Omental fat pad (tissue), 4 donors: ENCODE data around the gene MYBBP1A. TPM values are rescaled to one million over a fixed set of nuclear protein-coding genes. Genes with fewer than 3 reads are reported as not detected.

Experiments used
- ATAC-seq: fragments of 150-250 bp; one replicate; pipeline ENCODE4 v1.9.1; 2016; ENCODE audit warnings: mild to moderate bottlenecking, moderate library complexity; ENCODE audit not compliant: low FRiP score
- DNase-seq: peaks from one replicate; pipeline ENCODE4 v3.0.0-alpha.2; 2019; ENCODE audit warnings: low spot score
- total RNA-seq, 4 donors: library from RNA; depleted of rRNA; stranded (reverse); fragments of >200 nt; gene quantifications; one replicate each; pipeline ENCODE4 v1.1.0, GENCODE V29; 2016
- TF ChIP-seq, protein P1 (sequence below), 3 donors: fragments of 450-650 bp; IDR thresholded peaks; one replicate each; pipeline ENCODE4 v1.5.1; 2016 to 2017; ENCODE audit warnings: antibody characterized with exemption in 3 of 3, mild to moderate bottlenecking in 3 of 3, moderate library complexity in 2 of 3

MYBBP1A gene
- total RNA-seq, 4 donors from 2014 or later: 33.1 to 142 (median 39.1) TPM

DNA sequence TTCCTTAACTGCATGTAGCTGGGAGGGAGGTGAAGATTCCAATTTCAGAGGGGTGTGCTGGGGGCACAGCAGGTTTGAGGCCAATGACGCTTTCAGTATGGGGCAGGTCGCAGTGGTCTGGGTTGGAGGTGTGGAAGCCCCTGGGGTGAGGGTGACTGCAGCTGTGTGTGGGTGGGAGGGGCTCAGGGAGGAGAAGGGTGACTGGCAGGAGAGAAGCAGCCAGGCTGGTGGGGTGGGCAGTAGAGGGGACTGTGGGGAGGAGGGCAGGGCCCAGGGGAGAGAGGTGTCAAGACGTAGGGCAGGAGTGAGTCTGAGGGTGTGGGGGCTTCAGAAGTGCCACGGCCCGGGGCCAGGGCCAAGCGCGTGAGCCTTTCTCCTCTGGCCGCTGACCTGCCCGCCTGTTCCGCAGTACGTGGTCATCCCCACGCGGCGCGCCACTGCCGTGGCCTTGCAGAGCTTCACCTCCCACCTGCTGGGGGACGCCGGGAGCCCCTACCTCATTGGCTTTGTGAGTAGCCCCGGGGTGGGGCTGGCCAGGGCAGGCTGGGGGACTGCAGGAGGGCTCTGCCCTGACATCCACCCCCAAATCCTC is 19.4 kb downstream of the MYBBP1A start:
- DNase-seq (no peak), ATAC-seq (no peak)
- TF ChIP-seq, protein P1, sequence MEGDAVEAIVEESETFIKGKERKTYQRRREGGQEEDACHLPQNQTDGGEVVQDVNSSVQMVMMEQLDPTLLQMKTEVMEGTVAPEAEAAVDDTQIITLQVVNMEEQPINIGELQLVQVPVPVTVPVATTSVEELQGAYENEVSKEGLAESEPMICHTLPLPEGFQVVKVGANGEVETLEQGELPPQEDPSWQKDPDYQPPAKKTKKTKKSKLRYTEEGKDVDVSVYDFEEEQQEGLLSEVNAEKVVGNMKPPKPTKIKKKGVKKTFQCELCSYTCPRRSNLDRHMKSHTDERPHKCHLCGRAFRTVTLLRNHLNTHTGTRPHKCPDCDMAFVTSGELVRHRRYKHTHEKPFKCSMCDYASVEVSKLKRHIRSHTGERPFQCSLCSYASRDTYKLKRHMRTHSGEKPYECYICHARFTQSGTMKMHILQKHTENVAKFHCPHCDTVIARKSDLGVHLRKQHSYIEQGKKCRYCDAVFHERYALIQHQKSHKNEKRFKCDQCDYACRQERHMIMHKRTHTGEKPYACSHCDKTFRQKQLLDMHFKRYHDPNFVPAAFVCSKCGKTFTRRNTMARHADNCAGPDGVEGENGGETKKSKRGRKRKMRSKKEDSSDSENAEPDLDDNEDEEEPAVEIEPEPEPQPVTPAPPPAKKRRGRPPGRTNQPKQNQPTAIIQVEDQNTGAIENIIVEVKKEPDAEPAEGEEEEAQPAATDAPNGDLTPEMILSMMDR (IDR thresholded peaks at IDR 0.05): no peak

DNA sequence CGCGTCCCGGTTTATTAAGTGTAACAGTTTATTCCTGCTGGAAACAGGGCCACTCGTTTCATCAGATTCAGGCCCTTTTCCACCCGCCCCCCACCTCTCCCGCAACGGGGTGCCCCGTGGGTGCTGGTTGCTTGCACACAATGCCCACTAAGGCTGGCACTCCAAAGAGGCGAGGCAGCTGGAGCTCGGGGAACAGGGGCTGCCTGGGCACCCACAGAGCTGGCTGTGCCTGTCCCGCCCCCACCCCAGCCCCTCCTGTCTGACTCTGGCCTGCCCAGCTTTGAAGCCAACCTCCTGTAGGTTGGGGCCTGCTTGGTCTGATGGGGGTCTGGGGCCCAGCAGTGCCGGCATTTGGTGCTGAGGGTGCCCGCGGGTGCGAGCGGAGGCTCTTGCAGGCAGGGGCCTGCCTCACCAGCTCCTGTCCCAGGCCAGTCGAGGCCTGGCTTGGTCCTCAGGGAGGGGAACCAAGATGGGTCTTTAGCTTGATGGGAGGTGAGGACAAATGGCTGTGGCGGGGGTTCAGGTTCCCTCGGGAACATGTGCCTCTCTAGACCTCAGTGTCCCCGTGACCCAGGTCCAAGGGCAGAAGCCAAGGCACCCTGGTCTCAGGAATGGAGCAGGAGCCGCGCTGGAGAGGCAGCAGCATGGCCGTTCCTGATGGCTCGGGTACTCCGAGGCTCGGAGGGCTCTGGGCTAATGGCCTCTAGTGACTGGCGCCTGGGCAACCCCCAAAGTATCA is 20.1 kb downstream of the MYBBP1A start:
- DNase-seq (no peak), ATAC-seq (no peak)
- TF ChIP-seq, protein P1 (IDR thresholded peaks at IDR 0.05): no peak

DNA sequence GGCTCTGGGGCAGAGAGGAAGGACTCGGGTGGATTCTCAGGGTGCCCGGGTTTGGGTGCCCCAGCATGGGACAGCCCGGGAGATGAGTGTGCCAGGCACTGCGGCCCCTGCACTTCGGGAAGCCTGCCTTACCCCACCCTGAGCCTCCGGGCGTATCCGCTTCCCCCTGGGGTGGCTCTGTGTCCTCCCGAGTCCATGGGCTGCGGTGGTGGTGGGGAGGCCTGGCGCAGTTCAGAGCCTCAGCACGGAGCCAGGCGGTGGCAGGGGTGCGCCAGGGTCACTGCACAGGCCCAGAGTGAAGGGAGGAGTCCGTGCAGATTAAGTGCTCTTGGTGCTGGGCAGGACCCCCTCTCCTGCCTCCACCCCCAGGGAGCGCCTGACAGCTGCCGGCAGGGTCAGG is 20.7 kb downstream of the MYBBP1A start:
- no peak for ATAC-seq
- TF ChIP-seq, protein P1 (IDR thresholded peaks at IDR 0.05): no peak
- DNase-seq: no peak

DNA sequence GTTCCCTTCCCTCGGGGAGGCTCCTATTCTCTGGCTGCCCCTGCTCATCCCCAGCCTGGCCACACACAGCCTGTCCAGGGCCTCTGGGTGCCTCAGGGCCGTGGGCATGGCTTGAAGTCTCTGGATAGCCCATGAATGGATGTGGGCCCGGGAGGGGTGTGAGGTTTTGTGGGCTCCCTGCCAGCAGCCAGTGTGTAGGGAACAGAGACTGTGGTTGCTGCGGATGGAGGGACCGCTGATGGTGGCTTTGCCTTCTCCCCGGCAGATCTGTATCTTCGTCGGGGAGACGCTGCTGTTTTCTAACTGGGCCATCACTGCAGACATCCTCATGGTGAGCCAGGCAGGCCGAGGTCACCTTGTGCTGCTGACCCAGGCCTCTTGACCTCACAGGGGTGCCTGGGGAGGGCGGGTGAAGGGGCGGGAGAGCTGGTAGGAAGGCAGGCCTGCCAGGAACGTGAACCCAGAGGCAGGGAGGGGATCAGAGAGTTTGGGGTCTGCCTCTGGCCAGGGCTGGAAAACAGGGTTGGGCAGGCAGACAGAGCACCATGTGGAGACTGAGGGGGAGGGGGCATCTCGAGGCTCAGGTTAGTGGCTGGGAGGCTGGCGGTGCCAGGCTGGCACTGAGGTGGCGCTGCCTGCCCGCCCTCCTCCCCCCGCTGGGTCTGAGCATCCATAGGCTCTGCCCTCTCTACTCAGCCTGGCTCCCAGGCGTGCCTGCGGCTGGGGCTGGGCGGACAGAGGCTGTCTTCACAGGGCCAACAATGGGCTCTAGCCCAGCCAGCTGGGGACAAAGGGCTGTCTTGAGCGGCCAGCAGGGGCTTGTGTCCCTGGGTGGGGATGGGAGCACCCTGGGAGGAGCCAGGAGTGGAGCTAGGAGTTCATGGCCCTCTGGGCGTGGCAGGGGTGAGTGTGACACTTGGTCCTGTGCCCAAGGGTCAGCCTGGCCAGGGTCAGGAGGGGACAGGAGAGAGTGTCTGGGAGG is 21.4 kb downstream of the MYBBP1A start:
- ATAC-seq: no peak
- DNase-seq: no peak
- TF ChIP-seq, protein P1 (IDR thresholded peaks at IDR 0.05): no peak

DNA sequence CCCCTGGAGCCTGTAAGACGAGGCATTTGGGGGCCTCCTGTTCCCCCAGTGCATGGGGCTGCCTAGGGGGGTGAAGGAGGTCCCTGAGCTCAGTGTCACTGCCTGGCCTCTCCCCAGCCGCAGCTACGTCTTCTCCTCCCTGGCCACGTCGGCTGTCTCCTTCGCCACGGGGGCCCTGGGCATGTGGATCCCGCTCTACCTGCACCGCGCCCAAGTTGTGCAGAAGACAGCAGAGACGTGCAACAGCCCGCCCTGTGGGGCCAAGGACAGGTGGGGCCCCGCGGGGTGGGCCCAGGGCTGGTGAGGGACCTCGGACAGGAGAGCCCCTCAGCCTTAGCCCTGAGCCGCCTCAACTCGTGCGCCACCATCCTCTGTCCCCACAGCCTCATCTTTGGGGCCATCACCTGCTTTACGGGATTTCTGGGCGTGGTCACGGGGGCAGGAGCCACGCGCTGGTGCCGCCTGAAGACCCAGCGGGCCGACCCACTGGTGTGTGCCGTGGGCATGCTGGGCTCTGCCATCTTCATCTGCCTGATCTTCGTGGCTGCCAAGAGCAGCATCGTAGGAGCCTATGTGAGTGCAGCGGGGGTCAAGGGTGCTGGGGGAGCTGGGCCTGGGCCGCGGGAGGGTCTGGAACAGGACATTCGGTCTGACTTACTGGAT is 22.2 kb downstream of the MYBBP1A start:
- ATAC-seq (no peak), DNase-seq (no peak)
- TF ChIP-seq, protein P1 (IDR thresholded peaks at IDR 0.05): no peak

DNA sequence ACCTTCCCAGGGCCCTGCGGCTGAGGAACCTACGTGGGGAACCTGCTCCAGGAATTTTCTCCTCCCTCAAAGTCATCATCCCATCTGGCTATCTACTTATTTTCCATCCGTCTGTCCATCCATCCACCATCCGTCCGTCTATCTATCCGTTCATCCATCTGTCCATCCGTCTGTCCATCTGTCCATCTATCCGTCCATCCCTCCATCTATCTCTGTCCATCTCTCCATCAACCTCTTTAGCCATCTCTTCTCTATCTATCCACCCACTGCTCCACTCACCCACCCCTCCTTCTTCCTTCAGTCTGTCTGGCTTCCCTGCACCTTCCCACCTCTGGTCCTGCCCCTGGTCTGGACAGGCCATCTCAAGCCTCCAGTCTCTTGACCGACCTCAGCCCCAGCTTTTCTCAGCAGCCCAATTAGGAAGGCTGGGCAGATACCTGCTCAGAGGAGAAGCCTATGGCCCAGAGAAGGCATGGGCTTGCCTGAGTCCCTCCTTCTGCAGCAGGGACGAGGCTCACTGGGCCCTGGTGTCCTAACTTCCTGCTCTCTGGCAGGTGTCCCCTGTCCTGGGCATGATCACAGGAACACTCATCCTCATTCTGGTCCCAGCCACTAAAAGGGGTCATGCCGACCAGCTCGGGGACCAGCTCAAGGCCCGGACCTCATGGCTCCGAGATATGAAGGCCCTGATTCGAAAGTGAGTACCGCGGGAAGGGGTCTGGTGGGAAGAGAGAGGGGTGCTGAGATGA is 23.0 kb downstream of the MYBBP1A start:
- TF ChIP-seq, protein P1 (IDR thresholded peaks at IDR 0.05): no peak
- no peak for ATAC-seq
- DNase-seq: no peak
